GM18526 (cell line): ENCODE data around the gene PLCD3.

Experiments used
- POLR2A ChIP-seq: IDR thresholded peaks from 3 replicates; pipeline ENCODE4 v1.6.1; 2011; ENCODE audit not compliant: insufficient read length; ENCODE audit errors: extremely low read depth

The PLCD3 gene

DNA sequence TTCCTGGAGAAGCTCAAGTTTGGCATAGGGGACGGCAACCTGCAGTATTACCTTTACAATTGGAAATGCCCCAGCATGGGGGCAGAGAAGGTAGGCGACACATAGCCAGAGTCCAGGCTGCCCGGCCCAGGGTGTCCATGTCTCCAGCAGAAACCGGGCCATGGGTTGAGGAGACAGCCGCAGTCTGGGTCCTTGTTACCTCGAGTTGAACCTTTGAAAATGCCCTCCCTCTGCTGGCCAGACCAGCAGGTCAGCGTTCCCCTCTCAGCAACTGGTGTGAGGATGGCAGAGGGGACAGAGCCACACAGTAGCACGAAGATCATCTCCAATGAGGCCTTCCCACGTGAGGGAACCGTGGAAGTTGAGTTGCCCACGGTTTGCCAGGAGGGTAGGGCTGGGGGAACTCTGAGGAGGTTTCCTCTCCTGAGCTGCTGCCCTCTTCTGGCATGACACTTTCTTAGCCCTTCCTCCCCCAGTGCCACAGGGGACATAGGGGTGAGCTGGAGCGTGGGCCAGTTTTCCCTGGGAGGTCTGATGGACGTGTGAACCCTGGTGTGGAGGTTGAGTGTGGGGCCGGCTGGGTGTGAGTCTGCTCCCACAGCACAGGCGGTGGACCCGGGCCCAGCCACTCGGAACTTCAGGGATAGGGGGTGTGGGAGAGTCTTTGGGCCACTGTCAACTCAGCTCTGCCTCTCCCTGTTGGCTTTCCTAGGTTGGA is 27.2 kb downstream of the PLCD3 start:
- no peak for TF ChIP-seq POLR2A

DNA sequence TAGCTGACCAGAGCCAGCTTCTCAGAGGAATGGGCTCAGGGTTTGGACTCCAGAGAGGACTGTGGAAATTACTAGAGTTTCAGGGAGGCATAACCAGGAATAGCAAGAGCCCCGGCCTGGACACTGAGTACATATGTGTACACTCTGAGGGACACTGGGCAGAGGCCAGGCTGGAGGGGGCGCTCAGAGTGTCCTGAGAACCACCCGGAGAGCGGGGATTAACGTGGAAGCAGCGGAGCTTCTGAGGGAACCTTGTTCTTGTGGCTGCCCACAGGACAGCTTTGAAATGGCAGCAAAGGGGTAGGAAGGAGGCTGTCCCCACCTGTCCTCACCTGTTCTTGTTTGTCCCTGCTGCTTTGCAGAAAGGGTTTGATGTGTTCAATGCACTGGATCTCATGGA is 27.8 kb downstream of the PLCD3 start:
- TF ChIP-seq POLR2A: no peak

DNA sequence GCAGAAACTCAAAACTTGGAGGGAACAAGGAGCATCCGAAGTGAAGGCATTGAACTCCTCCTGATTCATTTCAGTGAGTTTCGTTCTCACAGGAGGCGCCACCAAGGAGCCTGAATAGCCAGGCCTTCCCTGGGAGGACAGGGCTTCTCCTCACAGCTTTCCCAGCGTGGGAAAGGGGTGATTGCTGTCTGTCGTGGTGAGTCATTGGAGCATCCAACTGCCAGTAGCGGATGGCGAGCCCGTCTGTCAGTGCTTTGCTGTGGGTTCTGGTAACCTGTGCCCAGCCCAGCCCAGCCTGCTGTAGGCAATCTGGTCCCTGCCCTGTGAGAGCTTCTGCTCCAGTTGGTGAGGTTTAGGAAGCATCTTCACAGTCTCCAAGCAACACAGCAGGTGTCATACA is 28.3 kb downstream of the PLCD3 start:
- TF ChIP-seq POLR2A: no peak

DNA sequence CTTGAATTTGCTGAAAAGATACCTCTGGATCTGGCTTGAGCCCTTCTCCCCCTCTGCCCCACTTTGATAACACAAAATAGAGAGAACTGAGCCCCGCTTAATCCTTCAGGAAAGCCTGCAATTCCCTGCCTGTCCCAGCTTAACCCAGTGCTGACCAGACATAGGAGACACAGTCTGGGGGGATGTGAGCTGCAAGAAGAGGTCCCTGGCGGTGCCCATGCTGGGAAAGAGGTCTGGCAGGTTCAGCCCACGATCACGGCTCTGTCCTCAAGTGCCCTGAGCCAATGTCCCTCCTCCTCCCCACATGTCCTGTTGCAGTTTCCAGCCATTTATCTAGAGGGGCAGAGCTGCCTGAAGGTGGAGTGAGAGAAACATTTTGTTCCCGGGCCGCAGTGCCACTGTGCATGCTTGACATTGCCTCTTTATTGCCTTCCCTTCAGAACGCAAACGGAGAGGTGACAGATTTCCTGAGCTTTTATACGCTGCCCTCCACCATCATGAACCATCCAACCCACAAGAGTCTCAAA is 29.0 kb downstream of the PLCD3 start:
- TF ChIP-seq POLR2A: no peak

DNA sequence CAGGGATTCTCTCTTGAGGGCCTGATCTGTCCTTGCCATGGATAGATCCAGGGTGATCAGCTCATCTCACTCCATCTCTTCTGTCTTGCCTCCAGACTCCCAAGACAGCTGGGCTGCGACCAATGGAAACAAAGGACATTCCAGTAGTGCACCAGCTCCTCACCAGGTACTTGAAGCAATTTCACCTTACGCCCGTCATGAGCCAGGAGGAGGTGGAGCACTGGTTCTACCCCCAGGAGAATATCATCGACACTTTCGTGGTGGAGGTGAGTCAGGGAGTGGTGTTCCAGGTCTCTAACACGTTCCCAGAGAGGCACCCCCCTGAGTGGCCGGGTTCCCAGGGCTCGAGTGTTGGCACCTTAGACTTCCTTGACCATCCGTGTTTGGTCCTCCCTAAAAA is 29.5 kb downstream of the PLCD3 start:
- no peak for TF ChIP-seq POLR2A

DNA sequence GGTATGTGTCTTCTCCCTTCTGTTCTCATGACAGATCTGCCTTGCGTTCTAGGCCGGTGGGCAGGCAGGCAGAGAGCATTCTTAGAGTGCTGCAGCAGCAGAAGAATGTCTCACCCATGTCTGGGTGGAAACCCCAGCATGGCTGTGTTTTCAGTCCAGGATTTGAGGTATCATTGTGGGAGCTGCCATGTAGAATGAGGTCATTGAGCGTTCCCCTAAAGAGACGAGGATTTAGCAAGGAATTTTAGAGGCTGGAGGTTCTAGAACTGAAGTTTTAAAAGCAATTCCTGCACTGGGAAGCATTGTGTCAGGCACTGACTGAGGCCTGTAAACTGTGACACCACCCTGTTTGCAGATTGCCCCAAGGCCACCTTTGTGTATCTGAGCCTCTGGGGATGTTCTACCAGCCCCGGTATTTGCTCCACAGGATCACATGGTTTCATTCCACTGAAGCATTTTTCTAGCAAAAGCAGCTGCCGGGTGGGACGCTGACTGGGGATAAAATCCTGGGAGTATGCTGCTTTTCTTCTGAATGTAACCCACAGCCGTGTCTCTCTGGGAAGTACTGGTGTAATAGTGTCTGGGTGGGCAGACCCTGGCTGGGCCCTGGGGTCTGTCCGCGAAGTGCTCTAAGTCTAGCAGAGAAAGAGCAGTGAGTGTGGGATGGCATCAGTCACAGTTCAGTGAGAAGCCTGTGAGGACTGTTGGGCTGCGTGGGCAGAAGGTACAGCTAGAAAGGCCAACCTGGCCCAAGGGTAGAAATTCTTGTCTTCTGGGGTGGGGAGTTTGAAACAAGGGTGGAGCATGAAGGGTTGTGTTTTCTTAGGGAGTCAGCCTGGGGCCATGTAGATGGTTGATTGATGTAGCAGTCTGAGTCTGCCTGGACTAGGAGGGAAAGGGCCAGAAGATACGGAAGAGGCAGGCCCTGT is 30.2 kb downstream of the PLCD3 start:
- no peak for TF ChIP-seq POLR2A

DNA sequence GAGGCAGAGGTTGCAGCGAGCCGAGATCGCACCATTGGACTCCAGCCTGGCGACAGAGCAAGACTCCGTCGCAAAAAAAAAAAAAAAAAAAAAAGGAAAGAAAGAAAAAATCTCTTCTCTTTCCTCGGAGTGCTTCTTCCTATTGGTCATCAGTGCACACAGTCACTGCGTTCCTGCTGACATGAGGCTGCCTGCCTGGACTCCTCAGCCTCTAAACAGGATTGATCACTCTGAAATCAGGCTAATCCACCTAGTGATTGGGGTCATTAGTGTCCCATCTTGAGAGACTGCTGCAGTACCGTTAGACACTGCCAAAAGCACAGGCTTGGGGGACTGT is 30.8 kb downstream of the PLCD3 start:
- no peak for TF ChIP-seq POLR2A

DNA sequence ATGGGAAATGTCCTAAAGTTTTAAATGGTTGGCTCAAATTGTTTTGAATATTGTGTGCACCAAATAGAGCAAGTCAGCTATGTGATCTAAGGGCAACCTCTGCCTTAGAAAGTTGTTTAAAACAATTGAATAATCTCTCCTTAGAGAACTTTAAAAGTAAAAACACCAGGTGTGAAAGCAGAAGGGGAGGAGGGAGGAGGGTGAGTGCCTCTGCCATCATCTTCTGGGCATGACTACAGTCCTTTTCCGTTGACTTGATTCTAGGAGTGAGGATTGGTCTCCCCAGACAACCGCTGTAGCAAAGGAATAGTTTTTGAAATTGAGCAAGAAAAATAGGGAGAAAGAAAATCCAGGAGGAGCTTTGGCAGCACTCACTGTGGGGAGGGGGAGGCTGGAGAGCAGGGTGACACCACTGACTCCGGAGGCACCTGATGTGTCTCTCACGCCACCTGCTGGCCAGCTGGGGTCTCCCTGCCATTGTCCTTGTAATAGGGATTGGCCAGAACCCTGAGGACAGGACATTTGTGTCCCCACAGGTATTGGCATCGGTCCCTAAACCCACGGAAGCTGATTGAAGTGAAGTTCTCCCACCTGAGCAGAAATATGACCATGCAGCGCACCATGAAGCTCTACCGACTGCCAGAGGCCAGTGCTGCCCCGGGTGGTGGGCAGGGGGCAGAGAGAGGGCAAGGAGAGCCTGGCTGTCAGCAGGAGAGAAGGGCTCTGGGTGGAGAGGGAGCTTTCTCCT is 33.3 kb downstream of the PLCD3 start:
- no peak for TF ChIP-seq POLR2A

DNA sequence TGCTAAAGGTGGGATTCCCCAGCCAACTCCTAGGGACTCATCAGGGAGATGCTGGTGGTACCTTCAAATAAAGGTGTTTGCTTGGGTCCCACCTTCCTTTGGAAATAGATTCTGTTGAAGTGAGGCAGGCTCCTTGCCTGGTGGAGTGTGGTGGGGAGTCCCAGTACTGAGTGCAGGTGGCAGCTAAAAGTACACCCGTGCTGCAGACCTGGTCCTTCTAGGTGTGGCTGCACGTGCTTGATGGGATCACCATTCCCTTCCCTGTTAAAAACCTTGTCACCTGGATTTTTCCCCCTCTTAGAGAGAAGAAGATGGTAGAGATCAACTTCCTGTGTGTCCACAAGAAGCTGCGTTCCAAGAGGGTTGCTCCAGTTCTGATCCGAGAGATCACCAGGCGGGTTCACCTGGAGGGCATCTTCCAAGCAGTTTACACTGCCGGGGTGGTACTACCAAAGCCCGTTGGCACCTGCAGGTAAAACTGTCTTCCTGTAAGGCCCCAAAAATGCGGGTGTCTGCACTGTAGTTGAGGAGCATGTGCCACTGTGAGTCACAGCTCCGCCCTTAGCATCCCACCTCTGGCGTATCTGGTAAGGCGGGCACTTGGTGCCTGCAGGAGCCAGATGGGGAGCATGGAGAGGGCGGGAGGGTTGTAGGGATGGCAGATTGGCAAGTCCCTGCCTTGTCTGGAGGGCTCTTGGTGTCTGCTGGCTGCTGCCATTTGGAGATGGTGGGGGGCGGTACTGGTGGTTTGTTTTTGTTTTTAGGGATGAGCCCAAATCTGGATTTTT is 34.0 kb downstream of the PLCD3 start:
- no peak for TF ChIP-seq POLR2A

DNA sequence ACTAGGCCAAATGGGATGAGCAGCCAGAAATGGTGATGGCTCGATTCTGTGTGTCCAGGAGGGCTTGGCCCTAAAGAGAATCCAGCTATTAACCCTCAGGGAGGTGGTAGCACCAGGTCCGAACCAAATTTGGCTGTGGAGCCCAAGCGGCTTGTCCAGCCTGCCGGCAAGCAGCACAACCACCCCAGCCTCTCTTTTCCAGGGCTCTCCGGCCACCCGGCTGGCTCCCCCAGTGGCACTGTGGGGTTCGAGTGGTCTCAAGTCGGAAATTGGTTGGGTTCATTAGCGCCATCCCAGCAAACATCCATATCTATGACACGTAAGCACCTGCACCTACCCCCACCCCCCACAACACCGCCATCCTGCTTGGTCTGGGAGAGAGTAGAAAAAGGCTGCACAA is 35.4 kb downstream of the PLCD3 start:
- TF ChIP-seq POLR2A: no peak

DNA sequence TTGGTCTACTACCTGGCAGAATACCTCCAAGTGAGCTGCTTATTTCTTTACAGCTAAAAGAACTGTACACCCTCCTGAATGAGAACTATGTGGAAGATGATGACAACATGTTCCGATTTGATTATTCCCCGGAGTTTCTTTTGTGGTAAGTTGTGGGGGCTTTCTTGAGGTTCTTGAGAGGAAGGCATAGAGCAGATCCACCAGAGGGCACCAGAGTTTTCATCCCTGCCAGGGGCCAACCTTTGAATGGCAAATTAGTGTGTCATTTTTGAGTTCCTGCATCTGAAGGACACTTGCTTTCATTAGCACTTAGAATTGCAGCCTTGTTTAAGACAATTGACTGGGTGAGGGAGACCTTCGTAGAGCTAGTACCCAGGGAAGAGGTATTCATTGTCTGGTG is 36.2 kb downstream of the PLCD3 start:
- TF ChIP-seq POLR2A: no peak

DNA sequence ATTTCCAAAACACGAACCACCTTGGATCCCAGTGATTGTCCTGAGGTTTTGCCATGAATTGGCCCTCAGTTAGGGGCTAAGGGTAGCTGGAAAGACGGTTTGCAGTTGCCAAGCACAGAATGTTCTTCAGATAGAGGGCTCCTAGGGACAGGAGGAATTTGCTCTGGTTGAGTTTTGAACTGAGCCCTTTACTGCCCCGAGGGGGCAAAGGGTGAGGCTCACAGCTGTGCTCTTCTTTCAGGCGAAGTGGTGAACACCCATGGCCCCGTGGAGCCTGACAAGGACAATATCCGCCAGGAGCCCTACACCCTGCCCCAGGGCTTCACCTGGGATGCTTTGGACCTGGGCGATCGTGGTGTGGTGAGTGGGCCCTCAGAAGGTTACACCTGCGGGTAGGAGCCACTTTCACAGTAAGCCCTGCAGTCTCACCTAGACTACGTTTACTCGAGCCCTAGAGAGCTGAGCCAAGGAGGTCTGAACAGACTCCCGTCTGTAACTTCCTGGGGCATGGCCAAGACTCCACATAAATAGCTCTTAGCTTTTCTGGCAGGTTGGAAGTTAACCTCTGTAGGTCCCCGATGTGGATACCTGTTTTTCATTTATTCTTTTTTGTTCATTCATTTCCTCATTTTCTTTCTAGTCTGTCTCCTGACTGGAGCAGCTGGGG is 38.7 kb downstream of the PLCD3 start:
- TF ChIP-seq POLR2A: no peak

DNA sequence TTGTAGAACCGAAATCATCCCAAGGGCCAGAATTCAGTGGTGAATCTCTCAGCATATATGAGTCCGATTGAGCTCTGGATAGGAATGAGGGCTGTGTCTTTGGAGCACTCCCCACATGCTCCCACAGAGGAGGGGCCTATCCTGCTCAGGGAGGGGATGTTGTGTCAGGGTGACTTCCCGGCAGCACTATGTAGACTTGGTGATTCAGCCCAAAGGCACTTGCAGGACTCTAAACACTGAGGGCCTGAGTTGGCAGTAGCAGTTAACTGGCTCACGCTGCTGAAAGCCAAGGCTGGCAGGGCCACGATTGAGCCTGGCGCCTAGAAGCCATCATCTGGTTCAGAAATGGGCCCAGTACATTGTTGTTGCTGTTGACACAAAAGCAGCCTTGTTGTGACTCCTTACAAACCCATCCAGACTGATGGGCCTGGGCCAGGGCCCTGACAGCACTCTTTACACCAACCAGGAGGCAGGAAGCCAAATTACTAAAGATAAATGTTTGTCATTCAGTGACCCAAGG is 39.3 kb downstream of the PLCD3 start:
- no peak for TF ChIP-seq POLR2A

DNA sequence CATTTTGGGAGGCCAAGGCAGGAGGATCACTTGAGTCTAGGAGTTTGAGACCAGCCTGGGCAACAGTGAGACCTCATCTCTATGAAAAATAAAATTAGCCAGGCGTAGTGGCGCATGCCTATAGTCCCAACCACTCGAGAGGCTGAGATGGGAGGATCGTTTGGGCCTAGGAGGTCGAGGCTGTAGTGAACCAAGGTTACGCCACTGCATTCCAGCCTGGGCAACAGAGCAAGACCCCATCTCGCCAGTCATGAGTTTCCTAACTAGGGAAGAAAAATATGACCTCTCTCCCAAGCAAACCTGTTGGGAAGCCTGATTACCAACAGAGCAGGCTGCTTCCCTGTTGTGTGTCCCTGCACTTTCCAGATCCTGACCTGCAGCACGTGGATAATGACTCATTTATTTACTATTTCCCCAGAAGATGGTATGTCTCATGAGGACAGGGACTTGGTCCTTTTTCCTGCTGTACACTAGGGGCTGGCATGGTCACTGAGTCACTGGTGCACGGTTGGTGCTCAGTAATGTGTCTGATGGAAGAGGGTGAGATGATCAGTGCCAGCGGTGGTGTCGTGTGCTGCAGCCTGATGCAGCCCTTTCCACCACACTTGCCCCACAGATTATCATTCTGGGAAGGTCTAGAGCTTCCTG is 40.4 kb downstream of the PLCD3 start:
- no peak for TF ChIP-seq POLR2A
